HG02759 (cell line): ENCODE data around the gene CPZ.

ENCODE experiments used
- ATAC-seq: cut with Tn5 transposase; IDR thresholded peaks from one replicate; pipeline ENCODE4 v1.9.1; 2021; ENCODE audit warnings: mild to moderate bottlenecking, moderate library complexity; ENCODE audit not compliant: unreplicated experiment

The CPZ gene

DNA sequence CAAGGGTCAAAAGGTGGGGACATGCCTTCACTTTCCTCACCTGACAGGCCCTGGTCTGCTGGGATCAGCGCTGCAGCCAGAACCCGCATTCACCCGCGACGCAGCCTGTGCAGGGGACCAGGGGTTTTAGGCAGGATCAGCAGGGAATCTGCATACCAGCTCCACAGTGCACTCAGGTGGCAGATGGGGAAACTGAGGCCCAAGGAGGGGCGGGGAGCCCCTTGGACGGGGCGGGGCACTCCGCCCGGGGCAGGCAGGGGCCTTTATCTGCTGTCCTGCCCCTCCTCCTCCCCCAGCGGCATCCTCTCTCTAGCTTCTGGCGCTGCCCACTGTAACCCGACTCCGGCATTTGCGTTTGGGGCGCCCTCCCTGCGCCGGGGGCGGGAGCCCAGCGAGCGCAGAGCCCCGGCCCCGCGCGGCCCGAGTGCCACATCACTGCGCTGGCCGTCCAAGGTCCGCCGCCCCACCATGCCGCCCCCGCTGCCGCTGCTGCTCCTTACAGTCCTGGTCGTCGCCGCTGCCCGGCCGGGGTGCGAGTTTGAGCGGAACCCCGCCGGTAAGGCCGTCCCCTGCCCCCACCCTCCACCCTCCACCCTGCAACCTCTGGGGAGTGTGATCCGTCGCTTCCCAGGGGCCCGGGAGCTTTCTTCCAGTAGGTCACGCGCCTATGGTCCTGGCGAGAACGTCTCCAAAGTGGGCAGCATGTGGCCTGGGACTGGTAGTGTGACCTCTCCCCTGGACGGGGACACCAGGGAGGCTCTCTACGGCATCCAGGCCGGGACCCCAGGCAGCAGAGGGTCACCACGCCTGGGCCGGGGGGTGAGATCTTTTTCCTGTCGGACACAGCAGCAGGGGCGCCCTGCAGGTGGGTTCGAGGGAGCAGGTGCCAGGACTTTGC is at the start of gene CPZ:
Gene CPZ, plus strand, starts transcription at position 400 of the 898 bp plus-strand sequence. Its CDS starts 69 bp downstream, at position 469.
- no peak for ATAC-seq

DNA sequence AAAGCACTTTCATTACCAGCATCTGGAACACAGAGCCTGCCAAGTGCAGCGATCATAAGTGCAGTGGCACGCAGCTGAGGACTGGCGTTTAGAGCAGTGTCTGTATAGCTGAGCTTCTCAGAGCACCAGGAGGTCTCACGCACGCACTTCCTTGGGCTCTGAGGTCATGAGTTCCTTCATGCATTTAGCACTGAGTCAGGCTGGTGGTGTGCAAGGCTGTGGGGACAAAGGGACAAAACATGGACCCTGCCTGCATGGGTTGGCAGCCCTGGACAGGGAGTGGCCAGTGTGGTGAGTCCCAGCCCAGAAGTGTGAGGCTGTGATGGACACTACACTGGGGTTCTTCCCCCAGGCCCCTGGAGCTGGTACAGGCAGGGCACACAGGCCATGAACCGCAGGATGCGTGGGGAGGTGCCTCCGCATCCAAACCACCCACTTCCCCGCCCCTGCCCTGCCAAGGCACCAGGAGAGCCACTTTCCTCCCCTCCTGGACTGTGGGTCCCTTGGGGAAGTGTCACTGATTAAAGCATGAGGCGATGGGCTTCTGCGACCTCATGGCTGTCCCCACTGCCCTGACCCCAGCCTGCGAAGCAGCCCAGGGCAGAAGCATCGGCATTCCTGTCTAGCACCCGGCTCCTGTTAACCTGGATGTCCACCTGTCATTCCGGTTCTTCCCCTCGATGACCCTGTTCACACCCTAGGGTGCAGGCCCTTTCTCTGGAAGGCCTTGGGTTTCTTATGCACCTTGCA is 49.6 kb upstream of the CPZ start:
- no peak for ATAC-seq

DNA sequence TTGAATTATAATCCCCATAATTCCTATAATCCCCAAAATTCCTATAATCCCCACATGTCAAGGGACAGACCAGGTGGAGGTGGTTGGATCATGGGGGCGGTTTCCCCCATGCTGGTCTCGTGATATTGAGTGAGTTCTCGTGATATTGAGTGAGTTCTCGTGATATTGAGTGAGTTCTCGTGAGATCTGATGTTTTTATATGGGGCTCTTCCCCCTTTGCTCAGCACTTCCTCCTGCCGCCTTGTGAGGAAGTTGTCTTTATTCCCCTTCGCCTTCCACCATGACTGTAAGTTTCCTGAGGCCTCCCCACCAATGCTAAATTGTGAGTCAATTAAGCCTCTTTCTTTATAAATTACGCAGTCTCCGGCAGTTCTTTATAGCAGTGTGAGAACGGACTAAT is 48.9 kb upstream of the CPZ start:
- ATAC-seq: no peak

DNA sequence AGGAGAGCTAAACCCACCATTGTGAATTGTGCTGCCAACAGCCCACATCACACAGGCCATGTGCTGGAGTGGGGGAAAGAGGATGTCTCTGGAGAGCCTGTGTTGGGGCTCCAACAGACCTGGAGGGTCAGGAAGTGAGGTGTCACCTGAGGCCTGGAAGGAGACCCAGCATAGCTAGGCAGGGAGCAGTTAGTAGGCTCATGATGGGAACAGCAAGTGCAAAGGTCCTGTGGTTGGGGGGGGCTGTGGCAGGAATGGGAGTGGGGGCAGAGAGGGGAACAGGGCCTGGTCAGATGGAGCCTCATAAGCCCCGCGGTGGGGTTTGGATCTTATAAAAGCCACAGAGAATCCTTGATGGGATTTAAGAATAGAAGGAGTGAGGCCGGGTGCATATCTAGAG is 48.3 kb upstream of the CPZ start:
- ATAC-seq: no peak

DNA sequence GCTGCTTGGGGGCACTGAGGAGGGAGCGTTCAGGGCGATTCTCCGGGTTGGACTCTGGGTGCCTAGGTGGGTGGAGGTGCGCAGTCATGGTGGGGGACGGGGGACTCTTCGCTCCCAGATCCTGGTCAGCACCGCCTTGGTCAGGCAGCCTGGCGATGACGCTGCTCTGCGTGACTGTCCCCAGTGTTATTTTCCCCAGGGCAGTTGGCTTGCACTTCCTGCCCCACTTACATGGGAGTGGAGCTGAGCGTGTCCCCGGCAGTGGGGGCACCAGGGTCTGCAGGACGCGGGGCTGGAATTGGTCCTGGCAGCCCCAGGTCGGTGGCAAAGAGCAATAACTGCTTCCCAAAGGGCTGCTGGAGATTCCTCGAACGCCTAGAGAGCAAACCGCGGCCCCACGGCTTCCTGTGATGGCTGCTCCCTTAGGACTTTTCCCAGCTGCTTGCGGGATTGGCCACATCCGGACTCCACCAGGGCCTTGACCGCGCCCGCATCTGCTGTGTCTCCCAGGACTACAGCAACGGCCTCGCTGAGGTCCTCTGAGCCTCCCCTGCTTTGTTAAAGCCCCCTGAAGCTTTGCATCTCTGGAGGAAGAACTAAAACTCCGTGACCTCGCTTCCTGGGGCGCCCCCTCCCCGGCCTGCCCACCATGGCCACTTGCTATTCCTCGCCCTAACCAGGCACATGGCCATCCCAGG is 47.7 kb upstream of the CPZ start:
- ATAC-seq: no peak

DNA sequence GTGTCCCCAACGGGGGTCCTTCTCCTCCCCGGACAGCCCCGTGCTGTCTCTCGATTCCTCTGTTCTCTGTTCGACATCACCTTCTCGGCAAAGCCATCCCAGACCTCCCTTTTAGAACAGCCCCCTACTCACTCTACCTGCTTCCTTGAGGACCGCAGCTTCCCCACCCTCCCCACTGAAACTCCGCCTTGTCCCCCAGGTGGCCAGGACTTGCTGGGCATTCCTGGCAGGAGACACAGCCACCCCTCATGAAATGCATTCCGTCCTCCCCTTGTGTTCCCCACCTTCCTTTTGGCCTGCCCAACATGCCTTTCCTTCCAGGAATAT is 47.2 kb upstream of the CPZ start:
- ATAC-seq: no peak

DNA sequence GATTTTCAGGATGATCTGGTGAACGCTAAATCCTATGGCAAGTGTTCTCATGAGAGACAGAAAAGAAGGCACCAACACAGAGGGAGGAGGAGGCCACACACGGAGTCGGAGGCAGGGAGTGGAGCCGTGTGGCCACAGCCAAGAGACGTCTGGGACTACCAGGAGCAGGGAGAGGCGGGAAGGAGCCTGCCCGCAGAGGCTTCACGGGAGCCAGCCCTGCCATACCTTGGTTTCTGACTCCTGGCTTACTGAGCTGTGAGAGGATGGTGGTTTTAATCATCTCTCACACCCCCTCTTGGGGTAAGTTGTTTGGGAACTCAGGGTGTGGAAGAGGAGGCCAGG is 45.8 kb upstream of the CPZ start:
- ATAC-seq: no peak

DNA sequence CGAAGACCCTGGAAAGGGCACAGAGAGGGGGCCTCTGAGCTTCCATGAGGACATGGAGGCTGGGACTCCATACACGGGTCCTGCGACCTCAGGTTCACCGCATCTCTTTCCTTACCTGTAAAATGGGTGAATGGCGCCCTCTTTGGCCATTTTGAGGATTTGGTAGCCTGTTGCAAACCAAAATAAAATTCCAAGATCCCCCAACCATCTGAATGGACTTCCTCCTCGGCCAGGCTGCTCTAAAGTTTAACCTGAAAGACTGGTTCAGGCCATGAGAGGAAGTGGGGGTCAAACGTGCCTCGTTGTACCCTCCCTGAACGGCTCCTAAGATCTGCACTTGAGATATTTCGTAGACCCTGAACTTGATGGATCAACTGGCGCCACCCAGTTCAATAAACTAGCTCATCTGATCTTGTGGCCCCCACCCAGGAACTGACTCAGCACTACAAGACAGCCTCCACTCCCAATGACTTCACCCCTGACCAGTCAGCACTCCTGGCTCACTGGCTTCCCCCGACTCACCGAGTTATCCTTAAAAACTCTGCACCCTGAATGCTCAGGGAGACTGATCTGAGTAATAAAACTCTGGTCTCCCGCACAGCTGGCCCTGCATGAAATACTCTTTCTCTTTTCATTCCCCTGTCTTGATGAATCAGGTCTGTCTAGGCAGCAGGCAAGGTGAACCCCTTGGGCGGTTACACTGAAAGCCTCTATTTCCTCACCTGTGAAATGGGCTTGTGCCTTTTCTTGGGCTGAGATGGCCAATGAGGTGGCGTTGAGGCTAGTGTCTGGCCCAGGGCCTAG is 45.3 kb upstream of the CPZ start:
- ATAC-seq: no peak

DNA sequence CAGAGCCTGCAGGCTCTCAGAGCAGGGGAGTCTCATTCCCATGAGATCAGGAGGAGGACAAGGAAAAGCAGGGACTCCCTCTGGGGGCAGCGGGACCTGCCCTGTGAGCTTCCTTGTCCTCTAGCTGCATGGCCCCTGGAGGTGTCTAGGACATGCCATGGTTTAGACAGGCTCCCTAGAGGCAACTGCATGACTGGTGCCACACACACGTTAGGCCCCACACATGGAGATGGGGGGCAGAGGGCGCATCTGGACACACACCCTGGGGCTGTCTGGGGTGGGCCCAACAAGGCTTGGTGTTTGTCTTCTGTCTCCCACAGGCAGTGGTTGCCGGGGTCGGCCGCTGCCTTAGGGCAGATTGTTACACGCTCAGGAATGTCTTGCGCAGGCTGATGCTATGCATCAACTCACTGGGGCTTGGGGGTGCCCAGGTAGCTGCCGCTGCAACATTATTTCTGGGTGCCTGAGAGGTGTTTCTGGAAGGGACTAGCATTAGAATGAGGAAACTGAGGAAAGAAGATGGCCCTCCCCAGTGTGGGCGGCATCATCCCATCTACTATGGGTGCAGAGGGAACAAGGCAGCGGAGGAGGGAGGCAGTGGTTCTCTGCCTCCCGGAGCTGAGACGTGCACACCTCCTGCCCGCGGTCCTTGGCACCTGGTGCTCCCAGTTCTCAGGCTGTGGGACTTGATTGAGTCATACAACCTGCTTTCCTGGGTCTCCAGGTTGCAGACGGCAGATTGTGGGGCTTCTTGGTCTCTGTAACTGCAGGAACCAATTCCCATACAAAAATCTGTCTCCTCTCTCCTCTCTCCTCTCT is 44.4 kb upstream of the CPZ start:
- ATAC-seq: no peak

DNA sequence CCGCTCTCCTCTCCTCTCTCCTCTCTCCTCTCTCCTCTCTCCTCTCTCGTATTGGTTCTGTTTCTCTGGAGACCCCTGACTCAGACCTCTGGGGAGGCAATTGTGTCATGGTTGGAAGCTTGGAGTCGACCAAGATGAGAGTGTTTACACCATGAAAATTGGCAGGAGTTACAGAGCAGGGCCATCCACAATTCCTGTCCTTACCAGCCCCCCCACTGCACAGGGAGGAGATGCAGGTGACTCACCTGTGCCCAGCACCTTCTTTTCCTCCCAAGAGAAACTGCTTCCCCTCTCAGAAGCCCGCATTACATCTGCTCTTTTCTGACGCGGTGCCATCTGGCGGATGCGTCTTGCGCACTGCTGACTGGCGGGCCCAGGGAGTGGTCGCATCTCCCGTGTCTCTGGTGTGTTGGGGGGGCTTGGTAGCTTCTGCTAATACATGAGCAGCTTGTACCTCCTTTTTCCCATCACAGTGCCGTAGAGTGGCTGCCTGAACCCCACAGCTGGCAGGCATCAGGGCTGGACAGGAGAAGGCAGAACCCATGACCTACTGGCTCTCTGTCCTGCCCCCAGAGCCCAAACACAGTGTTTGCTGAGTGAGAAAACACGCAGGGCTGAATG is 43.7 kb upstream of the CPZ start:
- ATAC-seq: no peak

DNA sequence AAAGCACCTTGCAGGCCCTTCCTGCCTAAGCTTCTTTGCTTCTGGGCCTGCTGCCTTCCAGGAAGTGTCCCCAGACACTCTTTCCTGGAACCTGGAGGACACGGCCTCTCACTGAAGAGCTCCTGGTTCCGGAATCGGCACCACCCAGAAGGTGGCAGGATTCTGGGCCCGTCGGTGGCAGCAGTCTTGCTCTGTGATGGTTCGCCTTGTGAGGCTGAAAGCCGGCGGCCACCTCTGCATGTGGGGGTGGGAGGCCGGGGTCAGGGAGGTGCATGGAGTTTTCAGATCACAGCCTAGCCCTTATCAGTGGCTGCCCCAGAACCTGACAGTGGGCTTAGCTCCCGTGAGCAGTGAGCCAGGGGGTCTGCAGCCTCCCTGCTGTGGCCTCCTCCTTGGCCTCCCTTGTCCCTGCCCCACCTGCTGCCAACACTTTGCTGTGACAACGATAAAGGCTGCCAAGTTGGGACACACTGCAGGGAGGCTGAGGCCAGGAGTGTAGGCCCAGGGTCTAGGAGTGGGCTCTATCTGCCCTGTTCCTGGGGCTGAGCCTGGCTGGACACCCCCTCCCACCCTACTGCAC is 43.1 kb upstream of the CPZ start:
- ATAC-seq: no peak

DNA sequence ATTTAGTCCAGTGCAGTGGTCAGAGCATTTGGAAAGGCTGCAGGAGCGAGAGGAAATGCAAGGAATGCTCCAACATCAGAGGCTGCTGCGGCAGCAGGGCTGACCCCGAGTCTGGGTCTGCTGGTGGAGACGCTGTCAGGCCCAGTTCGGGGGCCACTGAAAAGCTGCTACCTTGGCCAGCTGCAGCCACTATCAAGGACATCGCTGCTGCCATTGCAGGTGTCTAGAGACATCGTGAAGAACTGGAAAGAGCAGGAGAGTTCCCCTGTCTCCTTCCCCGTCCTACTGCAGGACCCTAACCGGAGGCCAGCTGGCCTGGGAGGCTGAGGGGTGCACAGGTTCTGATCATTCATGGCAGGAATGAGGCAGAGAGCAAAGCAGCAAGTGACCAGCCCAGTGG is 41.9 kb upstream of the CPZ start:
- ATAC-seq: no peak

DNA sequence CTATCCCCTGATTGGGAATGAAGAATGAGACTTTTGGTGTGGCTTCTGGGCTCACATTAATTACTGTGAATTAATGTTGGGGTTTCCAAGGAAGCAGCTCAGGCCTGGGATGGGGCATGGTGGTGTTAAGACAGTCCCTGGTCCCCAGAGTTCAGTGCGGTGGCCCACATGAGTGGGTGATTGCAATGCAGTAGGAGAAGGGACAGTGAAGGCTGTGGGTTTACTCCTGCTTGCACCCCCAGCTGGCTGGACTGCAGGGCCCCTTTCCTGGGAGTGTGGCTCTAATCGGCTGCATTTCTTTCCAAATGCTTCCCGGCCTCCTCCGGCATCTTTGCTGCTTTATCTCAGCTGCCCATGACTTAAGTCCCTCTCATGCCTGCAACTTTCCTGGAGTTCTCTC is 40.5 kb upstream of the CPZ start:
- ATAC-seq: no peak

DNA sequence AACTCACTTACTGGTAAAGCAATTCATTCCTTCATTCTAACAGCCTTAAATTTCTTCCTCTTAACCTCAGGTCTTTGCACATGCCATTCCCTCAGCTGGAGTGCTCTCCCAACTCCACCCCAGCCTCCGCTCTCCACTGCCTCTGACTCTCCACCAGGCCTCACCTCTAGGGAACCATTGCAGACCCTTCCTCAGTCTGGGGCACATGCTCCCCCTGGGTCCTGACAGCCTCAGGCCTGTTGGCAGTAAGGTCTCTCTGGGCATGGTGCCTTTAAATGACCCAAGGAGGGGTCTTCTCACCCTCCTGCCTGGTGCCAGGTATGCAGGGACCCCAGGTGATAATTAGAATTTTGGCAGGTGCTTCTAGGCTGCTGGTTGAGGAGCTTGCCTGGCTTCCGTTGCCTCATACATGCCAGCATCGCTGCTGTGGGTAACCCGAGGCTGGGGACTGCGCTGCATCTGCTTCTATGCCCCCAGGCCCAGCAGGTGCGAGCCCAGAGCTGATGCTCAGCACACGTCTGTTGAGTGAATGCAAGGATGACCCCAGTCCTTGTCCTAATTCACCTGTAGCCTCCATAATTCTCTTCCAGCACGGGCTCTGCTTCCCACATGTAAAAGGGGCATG is 39.9 kb upstream of the CPZ start:
- ATAC-seq: no peak

DNA sequence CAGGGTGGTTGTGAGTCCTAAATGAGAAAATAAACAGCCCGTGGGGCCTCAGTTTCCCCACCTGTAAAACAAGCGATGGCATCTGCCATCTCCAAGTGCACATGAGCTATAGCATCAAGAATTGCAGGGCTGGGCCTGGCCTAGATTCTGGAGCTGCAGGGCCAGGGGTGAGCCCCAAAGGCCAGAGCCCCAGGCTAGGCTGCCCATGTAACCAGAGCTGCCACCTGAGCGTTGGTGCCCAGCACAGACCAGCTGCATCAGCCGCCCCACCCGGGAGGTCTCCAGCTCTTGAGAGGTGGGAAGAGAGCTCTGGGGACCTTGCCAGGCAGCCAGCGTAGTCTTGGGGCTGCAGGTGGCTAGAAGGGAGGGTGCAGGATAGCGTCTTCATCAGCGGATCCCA is 39.3 kb upstream of the CPZ start:
- no peak for ATAC-seq

DNA sequence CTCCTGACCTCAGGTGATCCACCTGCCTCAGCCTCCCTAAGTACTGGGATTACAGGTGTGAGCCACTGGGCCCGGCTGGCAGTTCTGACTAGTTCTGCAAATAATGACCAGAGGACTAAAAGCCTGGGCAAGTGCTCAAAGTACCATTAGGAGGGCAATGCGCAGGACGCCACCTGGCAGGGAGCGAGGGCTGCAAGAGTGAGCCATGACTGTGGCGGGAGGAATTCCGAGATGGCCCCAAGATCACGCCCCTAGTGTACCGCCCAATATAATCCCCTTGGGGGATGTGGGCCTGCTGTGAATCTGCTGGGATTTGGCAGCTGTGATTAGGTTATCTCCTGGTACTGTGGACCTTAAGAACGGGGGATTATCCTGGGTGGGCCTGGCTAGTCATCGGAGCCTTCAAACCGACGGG is 38.6 kb upstream of the CPZ start:
- ATAC-seq: no peak

DNA sequence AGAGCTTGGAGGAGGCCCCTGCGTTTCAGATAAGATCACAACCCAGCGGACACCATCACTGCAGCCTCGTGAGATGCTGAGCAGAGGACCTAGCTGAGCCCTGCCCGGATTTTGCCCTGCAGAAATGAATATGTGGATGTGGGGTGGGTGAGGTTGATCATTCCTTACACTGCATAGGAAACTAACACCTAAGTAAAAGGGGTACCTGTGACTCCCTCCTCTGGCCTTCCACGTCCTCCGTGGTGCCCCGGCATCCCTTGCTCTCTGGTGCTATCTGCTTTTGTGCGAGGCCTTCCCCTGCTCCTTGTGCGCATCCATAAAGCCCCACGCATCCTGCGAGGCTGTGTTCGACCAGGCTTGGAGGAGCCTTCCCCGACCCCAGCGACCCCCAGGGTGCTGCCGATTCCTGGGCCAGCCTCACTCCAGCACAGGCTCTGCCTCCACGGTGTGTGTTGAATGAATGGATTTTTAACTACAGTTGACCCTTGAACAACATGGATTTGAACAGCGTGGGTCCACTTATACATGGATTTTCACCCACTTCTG is 37.9 kb upstream of the CPZ start:
- ATAC-seq: no peak

DNA sequence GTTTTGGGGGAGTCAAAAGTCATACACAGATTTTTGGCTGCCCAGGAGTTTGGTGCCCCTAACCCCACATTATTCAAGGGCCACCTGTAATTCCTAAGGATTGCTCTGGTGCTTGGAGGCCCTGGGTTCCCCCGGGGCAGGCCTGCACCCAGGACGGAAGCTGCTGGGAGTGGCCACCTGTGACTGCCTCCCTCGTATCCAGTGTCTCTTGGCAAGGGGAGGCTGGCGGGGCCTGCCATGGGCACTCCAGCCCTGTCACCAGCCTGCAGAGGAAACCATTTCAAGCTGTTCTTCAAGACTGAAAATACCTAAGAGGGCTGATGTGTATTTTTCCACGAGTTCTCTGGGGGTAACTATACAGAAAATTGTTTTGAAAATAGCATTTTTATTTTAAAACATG is 36.8 kb upstream of the CPZ start:
- no peak for ATAC-seq
